H1 (cell line): ENCODE data around the gene PGBD5. TPM values are rescaled to one million over a fixed set of nuclear protein-coding genes. Genes with fewer than 3 reads are reported as not detected.

Experiments used
- CTCF ChIA-PET: fragments of 300-600 bp; sonication (Branson Sonifier 250); formaldehyde crosslinking; loops from one replicate; lab custom pipeline; 2021; ENCODE audit not compliant: partially characterized antibody; lab: Charles Lee
- POLR2A ChIA-PET: fragments of 300-600 bp; sonication (Branson Sonifier 250); formaldehyde crosslinking; loops from one replicate; lab custom pipeline; 2021; ENCODE audit warnings: inconsistent platforms; ENCODE audit not compliant: partially characterized antibody; lab: Charles Lee
- DNase-seq, 2 experiments: peaks; one replicate each; pipeline versions ENCODE4 v3.0.0 to v3.0.0-alpha.2; 2010 to 2022; ENCODE audit warnings: low spot score in 2 of 2, low read depth in 1 of 2, mixed read lengths in 1 of 2
- FAIRE-seq: peaks from 2 replicates; lab custom pipeline; 2011; peaks lifted over from hg19 to GRCh38; lab: Jason Lieb, UNC
- H2AFZ ChIP-seq: 2 replicates; pipeline ENCODE4 v1.8.1; 2012; ENCODE audit warnings: low read length, inconsistent platforms
- H2AK5ac ChIP-seq: 2 replicates; pipeline ENCODE4 v1.6.1; 2013; ENCODE audit warnings: low read depth, low read length
- H2BK120ac ChIP-seq: replicated peaks from 2 replicates; pipeline ENCODE3; 2013; ENCODE audit warnings: low read depth, low read length, inconsistent platforms
- H2BK12ac ChIP-seq: 2 replicates; pipeline ENCODE4 v1.6.1; 2013; ENCODE audit warnings: low read depth, low read length
- H2BK15ac ChIP-seq: 2 replicates; pipeline ENCODE4 v1.6.1; 2013; ENCODE audit warnings: low read length
- H2BK20ac ChIP-seq: 2 replicates; pipeline ENCODE4 v1.6.1; 2013; ENCODE audit warnings: low read length
- H2BK5ac ChIP-seq: 2 replicates; pipeline ENCODE4 v1.6.1; 2013; ENCODE audit warnings: low read depth, low read length
- H3K14ac ChIP-seq: 2 replicates; pipeline ENCODE4 v1.6.1; 2013; ENCODE audit warnings: inconsistent platforms; ENCODE audit not compliant: insufficient read length
- H3K18ac ChIP-seq: 2 replicates; pipeline ENCODE4 v1.6.1; 2013; ENCODE audit warnings: low read length; ENCODE audit errors: extremely low read depth
- H3K23ac ChIP-seq: 2 replicates; pipeline ENCODE4 v1.6.1; 2013; ENCODE audit warnings: inconsistent platforms; ENCODE audit not compliant: insufficient read length
- H3K23me2 ChIP-seq: 2 replicates; pipeline ENCODE4 v1.6.1; 2013; ENCODE audit warnings: low read depth, low read length
- H3K27ac ChIP-seq: 2 replicates; pipeline ENCODE4 v1.6.1; 2011; ENCODE audit warnings: low read depth, low read length, inconsistent platforms
- H3K27me3 ChIP-seq, 4 experiments: replicated peaks in 1 of 4; 1 replicate in 1 of 4; 2 replicates in 3 of 4; pipeline versions ENCODE4 v1.6.1 to v1.8.1; 2011 to 2013; ENCODE audit warnings: low read length in 3 of 4, mild to moderate bottlenecking in 3 of 4, inconsistent platforms in 2 of 4, mixed read lengths in 2 of 4, moderate library complexity in 1 of 4; ENCODE audit not compliant: control insufficient read depth in 3 of 4, insufficient read depth in 3 of 4; ENCODE audit errors: extremely low read depth in 1 of 4
- H3K36me3 ChIP-seq, 4 experiments: 2 replicates each; pipeline versions ENCODE4 v1.6.1 to v1.8.1; 2011 to 2013; ENCODE audit warnings: mild to moderate bottlenecking in 4 of 4, low read length in 3 of 4, moderate library complexity in 2 of 4, control low read depth in 1 of 4, inconsistent platforms in 1 of 4; ENCODE audit not compliant: insufficient read depth in 4 of 4, control insufficient read depth in 2 of 4
- H3K4ac ChIP-seq: replicated peaks from 2 replicates; pipeline ENCODE3; 2013; ENCODE audit warnings: low read length, low read depth, mixed read lengths, inconsistent platforms; ENCODE audit not compliant: insufficient read length
- H3K4me1 ChIP-seq, 4 experiments: replicated peaks in 1 of 4; 1 replicate in 1 of 4; 2 replicates in 3 of 4; pipeline versions ENCODE4 v1.6.1 to v1.8.1; 2011 to 2013; ENCODE audit warnings: low read length in 3 of 4, inconsistent platforms in 2 of 4, mixed read lengths in 1 of 4; ENCODE audit not compliant: insufficient read depth in 4 of 4, control insufficient read depth in 3 of 4
- H3K4me2 ChIP-seq, 2 experiments: 2 replicates each; pipeline versions ENCODE4 v1.6.1 to v1.8.1; 2011 to 2013; ENCODE audit warnings: low read depth in 2 of 2, low read length in 2 of 2, control low read depth in 1 of 2, inconsistent platforms in 1 of 2, mild to moderate bottlenecking in 1 of 2; ENCODE audit not compliant: insufficient read depth in 1 of 2
- H3K4me3 ChIP-seq, 4 experiments: fragments of 200-600, 300-600 bp in 1 of 4; sonication (generic), shearing (Covaris generic), sonication (Bioruptor Twin) in 1 of 4; 2 replicates each; pipeline versions ENCODE4 v1.5.1 to v1.8.1; 2011 to 2016; ENCODE audit warnings: low read length in 4 of 4, low read depth in 3 of 4, control low read depth in 2 of 4, inconsistent platforms in 2 of 4, mild to moderate bottlenecking in 2 of 4, mixed read lengths in 1 of 4, moderate library complexity in 1 of 4; ENCODE audit not compliant: insufficient read depth in 2 of 4; ENCODE audit errors: extremely low read depth in 1 of 4
- H3K56ac ChIP-seq: replicated peaks from 2 replicates; pipeline ENCODE3; 2013; ENCODE audit warnings: low read depth, mild to moderate bottlenecking, mixed read lengths, low read length, inconsistent platforms; ENCODE audit not compliant: insufficient read length
- H3K79me1 ChIP-seq: 2 replicates; pipeline ENCODE4 v1.6.1; 2013; ENCODE audit warnings: low read depth, low read length, control low read depth
- H3K79me2 ChIP-seq, 2 experiments: 2 replicates each; pipeline versions ENCODE4 v1.6.1 to v1.8.1; 2012 to 2013; ENCODE audit warnings: low read length in 2 of 2, mild to moderate bottlenecking in 2 of 2, inconsistent platforms in 1 of 2; ENCODE audit not compliant: insufficient read depth in 2 of 2, control insufficient read depth in 1 of 2
- H3K9ac ChIP-seq, 4 experiments: replicated peaks in 1 of 4; 1 replicate in 1 of 4; 2 replicates in 3 of 4; pipeline versions ENCODE4 v1.6.1 to v1.8.1; 2011 to 2013; ENCODE audit warnings: low read depth in 3 of 4, low read length in 3 of 4, control low read depth in 2 of 4, mild to moderate bottlenecking in 2 of 4, moderate library complexity in 2 of 4, inconsistent platforms in 1 of 4; ENCODE audit errors: extremely low read depth in 1 of 4
- H3K9me3 ChIP-seq, 2 experiments: 2 replicates each; pipeline versions ENCODE4 v1.6.1 to v1.8.1; 2012 to 2013; ENCODE audit warnings: mild to moderate bottlenecking in 2 of 2, moderate library complexity in 2 of 2, control low read depth in 1 of 2, inconsistent platforms in 1 of 2, low read depth in 1 of 2, low read length in 1 of 2, mixed read lengths in 1 of 2; ENCODE audit not compliant: insufficient read depth in 2 of 2
- H4K20me1 ChIP-seq, 2 experiments: replicated peaks in 1 of 2; 2 replicates each; pipeline versions ENCODE3 to v1.8.1; 2011 to 2013; ENCODE audit warnings: inconsistent platforms in 2 of 2, low read length in 2 of 2, mild to moderate bottlenecking in 1 of 2; ENCODE audit not compliant: insufficient read depth in 2 of 2, control insufficient read depth in 1 of 2
- H4K5ac ChIP-seq: 2 replicates; pipeline ENCODE4 v1.6.1; 2013; ENCODE audit warnings: low read length, low read depth, mixed read lengths, inconsistent platforms; ENCODE audit not compliant: insufficient read length
- H4K8ac ChIP-seq: 2 replicates; pipeline ENCODE4 v1.8.0; 2013; ENCODE audit warnings: mild to moderate bottlenecking, moderate library complexity, low read length, inconsistent platforms; ENCODE audit not compliant: insufficient read depth; ENCODE audit errors: extremely low read depth
- H4K91ac ChIP-seq: replicated peaks from 2 replicates; pipeline ENCODE3; 2013; ENCODE audit warnings: low read length, mixed read lengths, inconsistent platforms; ENCODE audit not compliant: insufficient read length
- EGR1 ChIP-seq: IDR thresholded peaks from 2 replicates; pipeline ENCODE4 v1.6.1; 2011; ENCODE audit warnings: low read depth, low read length, borderline replicate concordance
- FOSL1 ChIP-seq: IDR thresholded peaks from 2 replicates; pipeline ENCODE4 v1.6.1; 2011; ENCODE audit warnings: mild to moderate bottlenecking, low read depth, low read length, moderate library complexity; ENCODE audit not compliant: insufficient read depth
- MAFK ChIP-seq: IDR thresholded peaks from 2 replicates; pipeline ENCODE4 v1.6.1; 2012; ENCODE audit warnings: low read depth, mild to moderate bottlenecking, improper control_type of control experiment, low read length
- MAX ChIP-seq: IDR thresholded peaks from 2 replicates; pipeline ENCODE4 v1.6.1; 2012; ENCODE audit warnings: inconsistent platforms
- NANOG ChIP-seq: IDR thresholded peaks from 2 replicates; pipeline ENCODE4 v1.6.1; 2011; ENCODE audit warnings: low read length, low read depth, mild to moderate bottlenecking, inconsistent platforms; ENCODE audit not compliant: insufficient read depth, poor library complexity, severe bottlenecking
- RAD21 ChIP-seq, 2 experiments: IDR thresholded peaks in 1 of 2; conservative IDR thresholded peaks in 1 of 2; 2 replicates each; pipeline ENCODE4 v1.6.1; 2011; ENCODE audit warnings: low read depth in 2 of 2, low read length in 2 of 2, improper control_type of control experiment in 1 of 2, inconsistent platforms in 1 of 2, mild to moderate bottlenecking in 1 of 2, moderate library complexity in 1 of 2
- TBP ChIP-seq: IDR thresholded peaks from 2 replicates; pipeline ENCODE4 v1.6.1; 2011; ENCODE audit warnings: low read depth, low read length, improper control_type of control experiment
- TCF12 ChIP-seq: IDR thresholded peaks from 2 replicates; pipeline ENCODE4 v1.6.1; 2011; ENCODE audit warnings: low read depth, mild to moderate bottlenecking, low read length
- WGBS, 2 experiments: shearing (Covaris generic) in 1 of 2; methylation state at CpG; one replicate each; pipeline versions ENCODE4 v1.1.6 to v1.1.7; 2013 to 2015; ENCODE audit warnings: low lambda C conversion rate in 2 of 2, mixed read lengths in 2 of 2, inconsistent platforms in 1 of 2, low coverage in 1 of 2, missing lambda C conversion rate in 1 of 2; ENCODE audit not compliant: insufficient replicate concordance in 2 of 2, insufficient coverage in 1 of 2, insufficient read length in 1 of 2; ENCODE audit errors: extremely low coverage in 1 of 2, missing lambda C conversion rate in 1 of 2; 5-methylcytosine and 5-hydroxymethylcytosine counted together
- polyA plus RNA-seq, 7 experiments: library from polyadenylated mRNA; depleted of rRNA in 3 of 7; stranded (reverse) in 5 of 7; unstranded in 2 of 7; fragments of >200 nt in 5 of 7; fragments of 200-250 nt in 2 of 7; gene quantifications; 1 replicate in 5 of 7; 2 replicates in 1 of 7; 4 replicates in 1 of 7; pipeline versions ENCODE4 v1.2.1 to v1.2.3, GENCODE V29; 2011 to 2013; ENCODE audit warnings: missing spikeins in 2 of 7, mixed read lengths in 2 of 7
- total RNA-seq: library from RNA; stranded (reverse); fragmentation: NEBNext Ultra II Directional; extraction: Animal tissue kit (Norgen Biotek cat#: 25700); gene quantifications from 2 replicates; pipeline ENCODE4 v1.2.1, GENCODE V29; 2021

The PGBD5 gene
- total and polyA plus RNA-seq, 2 of the 8 experiments (the other 6 are each of a cell fraction or from before 2014, with no cell fraction given): 16.3 to 18.4 TPM

DNA sequence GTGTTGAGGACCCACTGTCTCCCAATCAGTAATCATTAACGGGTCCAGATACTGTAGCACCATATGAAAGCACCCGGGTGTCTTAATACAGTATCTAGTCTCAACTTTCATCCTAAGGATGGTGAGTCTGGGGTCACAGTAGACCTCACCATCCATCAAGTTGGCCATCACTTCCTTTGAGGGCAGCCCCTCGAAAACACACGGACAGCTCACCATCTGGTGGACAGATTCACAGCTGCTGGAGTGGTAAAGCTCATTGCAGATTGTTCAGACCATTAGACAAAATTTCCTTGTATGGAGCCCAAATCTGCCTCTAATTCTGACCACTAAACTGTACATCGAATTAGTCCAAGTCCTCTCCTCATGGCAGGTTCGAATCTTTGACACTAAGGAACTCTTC lies 123.1 kb downstream of the PGBD5 start:
- no peak overlapping the region for H3K27ac ChIP-seq
- H3K9ac ChIP-seq: no peak overlapping the region
- H2BK5ac ChIP-seq: no peak overlapping the region
- H4K5ac ChIP-seq: no peak overlapping the region
- no peak overlapping the region for H3K4me2 ChIP-seq
- DNase-seq (no peak), FAIRE-seq (no peak)
- no peaks in the 10 kb centered on the region for H3K36me3 ChIP-seq
- ChIA-PET POLR2A (no interaction called here), CTCF (interaction anchor here (0.9 to 1.2 kb wide), 4 partner anchors 10 to 182 kb away, joined by 3 to 5 read pairs (median 3); no protein-coding TSS in a partner anchor)
- WGBS, 2 experiments: 89% methylated on average over 6 of the region's 6 CpGs; no CpG with 5 or more reads in 1 of the 2 experiments
- no peaks in the 10 kb centered on the region for H3K79me2 ChIP-seq
- H2BK15ac ChIP-seq: no peak overlapping the region
- H3K4ac ChIP-seq: no peak overlapping the region
- H3K18ac ChIP-seq: no peak overlapping the region
- H3K4me1 ChIP-seq: no peaks in the 10 kb centered on the region
- H3K56ac ChIP-seq: no peak overlapping the region
- H3K79me1 ChIP-seq: no peaks in the 10 kb centered on the region
- H2BK20ac ChIP-seq: no peak overlapping the region
- no peaks in the 10 kb centered on the region for H3K27me3 ChIP-seq
- no peak overlapping the region for H2BK120ac ChIP-seq
- no peaks in the 10 kb centered on the region for H4K20me1 ChIP-seq
- H2BK12ac ChIP-seq: no peak overlapping the region
- H2AFZ ChIP-seq: no peak overlapping the region
- H3K23ac ChIP-seq: no peak overlapping the region
- H3K4me3 ChIP-seq: no peak overlapping the region
- H4K91ac ChIP-seq: no peak overlapping the region
- no peaks in the 10 kb centered on the region for H3K9me3 ChIP-seq
- no peak overlapping the region for H4K8ac ChIP-seq
- no peak for TF ChIP-seq TBP
- TF ChIP-seq RAD21 (IDR thresholded peaks at IDR 0.05 in 1 of 2, conservative IDR thresholded peaks at IDR 0.05 in 1 of 2; ENCODE audit: low read depth in 2 of 2, low read length in 2 of 2): peak in 1 of 2 experiments; percentile 37; a peak in 1 of 4 replicates
- TF ChIP-seq FOSL1: no peak
- no peak for TF ChIP-seq NANOG
- TF ChIP-seq TCF12: no peak
- no peak for TF ChIP-seq MAFK
- no peak for TF ChIP-seq EGR1
- no peak for TF ChIP-seq MAX
- TF ChIP-seq, all 59 proteins: peak for 1
- Histone ChIP-seq H3K14ac (no peak overlapping the region), H2AK5ac (no peak overlapping the region), H3K23me2 (no peaks in the 10 kb centered on the region)
